D721Med (cell line): ENCODE results near the gene ANO6.

ENCODE experiments used
- DNase-seq: peaks from one replicate; pipeline ENCODE4 v3.0.0; 2011; ENCODE audit warnings: low spot score; ENCODE audit not compliant: insufficient read length
- FAIRE-seq: peaks from 2 replicates; lab custom pipeline; 2011; peaks lifted over from hg19 to GRCh38; lab: Jason Lieb, UNC
- CTCF ChIP-seq: IDR thresholded peaks from 2 replicates; pipeline ENCODE4 v1.5.1; 2012; ENCODE audit warnings: mild to moderate bottlenecking, control low read depth; ENCODE audit not compliant: insufficient read depth; ENCODE audit errors: missing control alignments

The ANO6 gene

GRCh38 chr12:45423931-45424330, 208.0 kb downstream of the ANO6 start:
- DNase-seq (no peak), FAIRE-seq (no peak)
- TF ChIP-seq CTCF = no peak

GRCh38 chr12:45425426-45425825, 209.5 kb downstream of the ANO6 start:
- DNase-seq = no peak
- no peak for TF ChIP-seq CTCF

GRCh38 chr12:45426294-45426693, 210.4 kb downstream of the ANO6 start:
- no peak for TF ChIP-seq CTCF
- FAIRE-seq (no peak), DNase-seq (no peak)

More at GRCh38 chr12:45425426-45425825, 209.5 kb downstream of the ANO6 start:
- FAIRE-seq = no peak

GRCh38 chr12:45427042-45427441, 211.1 kb downstream of the ANO6 start:
- no peak for TF ChIP-seq CTCF
- DNase-seq (no peak), FAIRE-seq (no peak)

- TF ChIP-seq CTCF = no peak
- no peak for DNase-seq
- no peak for FAIRE-seq
Observed at GRCh38 chr12:45429831-45430230, 213.9 kb downstream of the ANO6 start.

GRCh38 chr12:45431126-45431525, 215.2 kb downstream of the ANO6 start:
- FAIRE-seq (no peak), DNase-seq (no peak)
- no peak for TF ChIP-seq CTCF

- no peak for DNase-seq
- no peak for TF ChIP-seq CTCF
- no peak for FAIRE-seq
Observed at GRCh38 chr12:45432710-45433109, 216.8 kb downstream of the ANO6 start.
